HG02885 (cell line): ENCODE measurements around the gene CHID1.

Source experiments
- ATAC-seq: cut with Tn5 transposase; IDR thresholded peaks from one replicate; pipeline ENCODE4 v1.9.1; 2021; ENCODE audit warnings: mild to moderate bottlenecking; ENCODE audit not compliant: unreplicated experiment, poor library complexity

Gene CHID1

GRCh38 chr11:933936-934335 is 23.3 kb upstream of the CHID1 start:
- ATAC-seq = no peak

DNA sequence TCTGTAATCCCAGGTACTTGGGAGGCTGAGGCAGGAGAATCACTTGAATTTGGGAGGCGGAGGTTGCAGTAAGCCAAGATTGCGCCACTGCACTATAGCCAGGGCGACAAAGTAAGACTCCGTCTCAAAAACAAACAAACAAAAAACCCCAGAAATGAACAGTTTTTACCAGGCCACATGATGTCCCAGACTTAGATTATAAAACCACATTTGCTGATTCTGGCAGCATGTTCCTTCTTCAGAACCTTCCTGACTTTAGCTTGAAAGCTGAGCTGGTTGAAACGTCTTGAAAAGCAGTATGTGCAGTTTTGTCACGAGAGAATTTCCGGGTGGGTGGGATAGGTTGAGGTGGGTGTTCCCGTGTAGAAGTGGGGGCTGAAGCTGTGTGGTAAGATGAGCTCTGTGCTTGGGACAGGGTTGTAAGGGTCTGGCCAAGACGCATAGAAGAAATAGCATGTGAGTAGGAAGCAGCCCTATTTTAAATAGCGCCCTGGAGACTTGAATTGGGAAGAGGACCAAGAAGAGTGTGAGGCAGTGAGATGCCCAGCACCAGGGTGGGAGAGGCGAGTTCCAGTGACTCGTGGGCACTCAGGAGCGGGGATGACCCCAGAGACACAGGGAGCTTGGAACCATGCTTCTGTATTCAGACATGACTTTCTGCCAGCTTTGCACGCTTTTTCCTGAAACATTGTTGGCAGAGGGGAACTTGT is 22.7 kb upstream of the CHID1 start:
- no peak for ATAC-seq

- no peak for ATAC-seq
Measured at GRCh38 chr11:932435-932834, 21.8 kb upstream of the CHID1 start.

- ATAC-seq = no peak
Measured at GRCh38 chr11:931385-931784, 20.8 kb upstream of the CHID1 start.

GRCh38 chr11:929405-929804 is 18.8 kb upstream of the CHID1 start:
- ATAC-seq = no peak

DNA sequence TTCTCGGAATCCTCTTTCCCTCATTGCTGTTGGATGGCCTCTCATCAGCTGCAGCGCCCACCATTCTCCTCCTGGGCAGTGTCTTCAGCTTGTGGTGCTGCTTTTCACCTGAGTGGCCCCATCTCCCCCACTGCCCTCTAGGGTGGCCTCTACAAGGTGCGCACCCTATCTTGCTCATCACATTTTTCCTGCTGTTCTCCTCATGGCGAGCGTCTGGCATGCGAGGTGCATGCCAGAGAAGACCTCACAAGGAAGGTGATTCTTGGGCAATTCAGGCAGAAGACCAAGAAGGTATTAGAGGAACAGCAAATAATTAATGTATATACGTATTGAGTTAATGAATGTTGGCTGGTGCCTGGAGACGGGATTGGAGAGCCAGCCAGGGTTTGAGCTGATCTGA is 18.2 kb upstream of the CHID1 start:
- ATAC-seq = no peak

GRCh38 chr11:927871-928270 is 17.3 kb upstream of the CHID1 start:
- ATAC-seq = no peak

- no peak for ATAC-seq
Measured at GRCh38 chr11:926341-926916, 15.8 kb upstream of the CHID1 start.

DNA sequence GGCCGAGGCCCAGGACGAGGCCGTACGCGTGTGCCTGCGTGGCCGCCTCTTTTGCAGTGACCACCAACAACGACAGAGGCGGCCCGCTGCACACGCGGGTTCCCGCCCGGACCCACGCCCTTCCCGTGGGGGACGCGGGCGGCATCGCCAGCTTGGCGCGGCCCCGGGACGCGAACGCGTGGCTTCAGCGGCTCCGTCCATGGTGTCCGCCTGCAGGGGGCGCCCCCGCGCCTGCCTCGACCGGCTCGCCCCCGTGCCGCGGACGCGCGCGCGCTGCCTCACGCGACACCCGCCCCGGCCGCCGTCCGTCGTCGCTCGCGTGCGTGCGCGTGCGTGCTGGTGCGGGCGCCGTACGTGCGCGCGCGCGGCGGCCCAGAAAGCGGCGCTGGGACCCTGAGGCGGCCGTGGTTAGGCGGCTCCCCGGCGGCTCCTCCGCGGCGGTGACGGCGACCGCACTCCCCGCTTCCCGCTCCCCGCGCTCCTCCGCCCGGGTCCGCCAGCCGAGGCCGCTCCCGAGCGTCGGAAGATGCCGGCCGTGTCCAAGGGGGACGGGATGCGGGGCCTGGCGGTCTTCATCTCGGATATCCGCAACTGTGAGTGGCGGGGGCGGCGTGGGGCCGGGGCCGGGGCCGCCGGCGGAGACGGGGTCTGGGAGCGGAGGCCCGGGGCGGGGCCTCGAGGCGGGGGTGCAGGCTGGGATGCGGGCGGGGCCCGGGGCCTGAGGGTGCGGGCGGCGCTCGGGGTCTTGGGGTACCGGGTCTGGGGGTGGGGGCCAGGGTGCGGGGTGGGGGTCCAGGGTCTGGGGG is 15.1 kb upstream of the CHID1 start, which contains the start of gene AP2A2:
Gene AP2A2, plus strand, starts transcription at position 375 of the 806 bp plus-strand sequence. Its CDS starts 152 bp downstream, at position 527.
- ATAC-seq = peak; percentile 75

GRCh38 chr11:925158-925495 is 14.5 kb upstream of the CHID1 start:
- no peak for ATAC-seq

GRCh38 chr11:924406-925157 is 14.0 kb upstream of the CHID1 start:
- ATAC-seq = no peak

GRCh38 chr11:923691-924405 is 13.2 kb upstream of the CHID1 start:
- no peak for ATAC-seq

- ATAC-seq = no peak
Measured at GRCh38 chr11:921921-922678, 11.5 kb upstream of the CHID1 start.

DNA sequence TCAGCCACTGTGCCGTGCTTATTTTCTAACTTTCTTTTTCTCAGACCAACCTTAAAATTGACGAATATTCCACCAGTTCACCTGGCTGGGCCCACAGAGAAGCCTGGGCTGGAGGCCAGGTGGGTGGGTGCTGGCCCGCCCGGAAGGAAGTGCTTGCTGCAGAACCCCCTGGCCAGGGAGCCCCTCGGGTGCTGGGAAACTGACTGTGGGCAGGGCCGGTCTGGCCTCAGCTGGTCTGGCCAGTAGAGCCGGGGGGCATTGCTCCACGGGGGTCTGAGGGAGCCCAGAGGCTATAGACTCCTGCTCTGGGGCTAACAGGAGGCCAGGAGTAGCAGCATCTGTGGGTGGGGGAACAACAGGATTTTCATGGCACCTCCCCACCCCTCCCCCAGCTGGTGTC is 6.8 kb upstream of the CHID1 start:
- ATAC-seq = no peak

DNA sequence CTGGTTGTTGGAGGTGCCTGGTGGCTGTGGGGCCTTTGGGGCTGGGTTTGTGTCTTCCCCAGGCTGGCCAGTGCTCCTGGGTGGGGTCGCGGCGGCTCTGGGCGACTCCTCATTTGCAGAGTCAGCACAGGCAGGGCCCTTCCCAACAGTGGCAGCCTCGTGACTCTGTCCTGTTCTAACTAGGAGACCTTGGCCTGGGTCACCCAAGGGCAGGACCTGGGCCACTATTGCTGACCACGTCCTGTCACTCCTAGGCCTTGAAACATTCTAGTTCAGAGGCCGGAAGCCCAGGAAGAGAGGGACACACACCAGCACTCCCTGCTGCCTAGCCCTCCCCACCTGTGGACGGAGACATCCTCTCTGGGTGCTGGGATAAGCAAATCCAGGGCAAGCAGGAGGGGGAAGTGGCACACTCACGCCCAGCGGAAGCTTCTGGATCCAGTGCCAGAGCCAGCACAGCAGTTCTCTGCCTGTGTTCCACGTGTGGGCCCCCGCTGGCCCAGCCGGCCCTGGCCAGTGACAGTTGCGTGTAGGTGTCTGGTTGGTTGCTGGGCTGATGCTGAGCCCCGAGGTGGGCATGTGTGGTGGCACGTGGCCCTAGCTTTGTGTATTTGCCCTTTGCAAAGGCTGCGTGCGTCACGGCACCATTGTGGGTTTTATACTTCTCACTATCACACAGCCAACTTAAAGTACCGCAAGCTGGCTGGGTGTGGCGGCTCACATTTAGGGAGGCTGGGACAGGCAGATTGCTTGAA is 4.3 kb upstream of the CHID1 start:
- ATAC-seq = no peak

DNA sequence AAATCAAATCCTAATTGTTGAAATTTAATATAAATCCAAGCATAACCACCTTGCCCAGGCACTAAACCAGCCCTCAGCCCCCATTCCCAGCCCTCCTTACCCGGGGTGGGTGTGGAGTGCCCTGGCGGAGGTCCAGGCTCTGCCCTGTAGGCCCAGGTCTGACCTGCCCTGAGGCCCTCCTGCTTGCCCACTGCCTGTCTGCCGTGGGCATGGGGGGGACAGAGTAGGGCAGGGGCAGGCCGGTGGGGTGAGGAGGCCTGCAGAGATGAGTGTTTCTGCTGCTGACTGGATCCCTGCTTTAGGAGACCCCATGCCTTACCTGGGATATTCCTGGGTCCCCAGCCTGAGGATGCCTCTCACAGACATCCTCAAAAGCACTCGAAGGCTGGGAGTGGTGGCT is 3.6 kb upstream of the CHID1 start:
- ATAC-seq = no peak

GRCh38 chr11:913043-913442 is 2.4 kb upstream of the CHID1 start:
- no peak for ATAC-seq

- ATAC-seq = no peak
Measured at GRCh38 chr11:912266-912665, 1.7 kb upstream of the CHID1 start.

DNA sequence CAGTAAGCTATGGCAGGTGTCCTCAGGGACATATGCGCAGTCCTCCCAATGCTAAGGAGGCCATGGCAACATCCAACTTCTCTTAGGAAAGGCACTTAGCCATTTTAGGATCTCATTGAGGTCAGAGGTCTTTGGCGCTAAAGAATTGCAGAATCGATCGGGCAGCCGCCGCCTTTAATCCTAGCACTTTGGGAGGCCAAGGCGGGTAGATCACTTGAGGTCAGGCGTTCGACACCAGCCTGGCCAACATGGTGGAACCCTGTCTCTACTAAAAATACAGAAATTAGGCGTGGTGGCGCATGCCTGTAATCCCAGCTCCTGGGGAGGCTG is 1.2 kb upstream of the CHID1 start:
- ATAC-seq = no peak
